K562 (cell line): ENCODE data around the gene INPPL1. TPM values are rescaled to one million over a fixed set of nuclear protein-coding genes. Genes with fewer than 3 reads are reported as not detected.
A peak's percentile ranks its signal among the peaks of the same experiment; 100 is the strongest.

ENCODE experiments used
- ATAC-seq: fragments of 200-7000 bp; cut with Tn5 transposase; 3 replicates; pipeline ENCODE4 v1.9.1; 2020; ENCODE audit warnings: moderate library complexity
- BruUV-seq: library from RNA; stranded (reverse); fragments of 400-500 nt; replicated peaks from 2 replicates; lab custom pipeline; 2021; lab: Mats Ljungman, UMichigan
- CTCF ChIA-PET: fragments of 300-600 bp; formaldehyde crosslinking; extraction: SDS; loops from one replicate; lab custom pipeline; 2021; ENCODE audit warnings: low intra/inter-chr PET ratio; lab: Yijun Ruan, JAX
- POLR2A ChIA-PET: fragments of 300-600, 350-650 bp; sonication (Branson Sonifier 250); formaldehyde crosslinking; extraction: SDS; loops from one replicate; lab custom pipeline; 2021; ENCODE audit warnings: antibody characterized with exemption, inconsistent platforms; lab: Yijun Ruan, JAX
- DNase-seq, 4 experiments: peaks; one replicate each; pipeline versions ENCODE4 v3.0.0 to v3.0.0-alpha.2; 2011 to 2018; ENCODE audit warnings: low spot score in 3 of 4, mixed read lengths in 3 of 4; ENCODE audit errors: extremely low read depth in 1 of 4
- FAIRE-seq: peaks from 2 replicates; lab custom pipeline; 2011; peaks lifted over from hg19 to GRCh38; lab: Jason Lieb, UNC
- H2AFZ ChIP-seq: 2 replicates; pipeline ENCODE4 v1.6.0; 2011; ENCODE audit warnings: low read depth, low read length, control low read depth, inconsistent platforms
- H3K27ac ChIP-seq: fragments of 200-600 bp; 3 replicates; pipeline ENCODE4 v1.8.0; 2011; ENCODE audit warnings: low read depth, mild to moderate bottlenecking, control low read depth, inconsistent platforms, low read length, moderate library complexity, mixed read lengths; ENCODE audit errors: extremely low read depth
- H3K27me3 ChIP-seq, 2 experiments: fragments of 300-600 bp in 1 of 2; 2 replicates in 1 of 2; 3 replicates in 1 of 2; pipeline versions ENCODE4 v1.6.0 to v1.8.0; 2011; ENCODE audit warnings: inconsistent platforms in 2 of 2, low read length in 2 of 2, mild to moderate bottlenecking in 1 of 2, mixed read lengths in 1 of 2, moderate library complexity in 1 of 2; ENCODE audit not compliant: control insufficient read depth in 2 of 2, insufficient read depth in 2 of 2
- H3K36me3 ChIP-seq: fragments of 300-600 bp; 3 replicates; pipeline ENCODE4 v1.8.0; 2011; ENCODE audit warnings: mild to moderate bottlenecking, low read length, inconsistent platforms; ENCODE audit not compliant: control insufficient read depth, insufficient read depth
- H3K4me1 ChIP-seq, 2 experiments: fragments of 200-600 bp in 1 of 2; replicated peaks in 1 of 2; 2 replicates in 1 of 2; 3 replicates in 1 of 2; pipeline versions ENCODE4 v1.5.1 to v1.8.0; 2011; ENCODE audit warnings: inconsistent platforms in 2 of 2, low read length in 2 of 2, mild to moderate bottlenecking in 1 of 2, mixed read lengths in 1 of 2, moderate library complexity in 1 of 2; ENCODE audit not compliant: control insufficient read depth in 2 of 2, insufficient read depth in 2 of 2
- H3K4me2 ChIP-seq: 2 replicates; pipeline ENCODE4 v1.6.1; 2011; ENCODE audit warnings: low read length, control low read depth, inconsistent platforms, mixed read lengths; ENCODE audit not compliant: insufficient read depth
- H3K4me3 ChIP-seq: fragments of 200-600 bp; sonication (generic), shearing (Covaris generic); 2 replicates; pipeline ENCODE4 v1.5.1; 2016; ENCODE audit warnings: control low read depth, inconsistent platforms
- H3K79me2 ChIP-seq: fragments of 200-600 bp; 3 replicates; pipeline ENCODE4 v1.8.0; 2011; ENCODE audit warnings: low read length, inconsistent platforms; ENCODE audit not compliant: control insufficient read depth, insufficient read depth
- H3K9ac ChIP-seq, 2 experiments: 2 replicates each; pipeline versions ENCODE4 v1.6.0 to v1.6.1; 2011; ENCODE audit warnings: low read depth in 2 of 2, low read length in 2 of 2, control low read depth in 1 of 2, inconsistent platforms in 1 of 2, mild to moderate bottlenecking in 1 of 2, mixed read lengths in 1 of 2; ENCODE audit not compliant: insufficient read depth in 1 of 2
- H3K9me1 ChIP-seq: one replicate; pipeline ENCODE4 v1.6.0; 2011; ENCODE audit warnings: inconsistent platforms, mild to moderate bottlenecking, low read length, moderate library complexity; ENCODE audit not compliant: control insufficient read depth, insufficient read depth
- H3K9me3 ChIP-seq: replicated peaks from 2 replicates; pipeline ENCODE4 v1.5.1; 2011; ENCODE audit warnings: low read depth, low read length, inconsistent platforms; ENCODE audit not compliant: control insufficient read depth, insufficient read depth
- H4K20me1 ChIP-seq: replicated peaks from 2 replicates; pipeline ENCODE4 v1.6.1; 2011; ENCODE audit warnings: low read length, inconsistent platforms, mixed read lengths; ENCODE audit not compliant: control insufficient read depth, insufficient read depth
- ZNF121 ChIP-seq: sonication (generic); formaldehyde crosslinking; conservative IDR thresholded peaks from 2 replicates; pipeline ENCODE4 v1.8.0; 2022; ENCODE audit warnings: missing genetic modification reagents
- WGBS: fragments of 100-300 bp; shearing (Covaris generic); methylation state at CpG from one replicate; pipeline ENCODE4 v1.1.6; 2016; ENCODE audit warnings: low coverage, mixed read lengths; ENCODE audit not compliant: insufficient coverage; ENCODE audit errors: missing lambda C conversion rate; 5-methylcytosine and 5-hydroxymethylcytosine counted together
- in situ Hi-C: fragments of 300-500 bp; cut with MboI; formaldehyde crosslinking; loops from 4 replicates; pipeline ENCODE4 v1.15.0; 2018; ENCODE audit warnings: inconsistent platforms, mixed read lengths
- intact Hi-C: fragments of 100-400 bp; cut with micrococcal nuclease; formaldehyde crosslinking; loops from 2 replicates; pipeline ENCODE4 v1.14.2; 2022
- polyA plus RNA-seq, 8 experiments: library from polyadenylated mRNA; depleted of rRNA in 4 of 8; stranded (reverse) in 5 of 8; unstranded in 3 of 8; fragments of >200 nt; fragmentation: Nextera tagmentation in 2 of 8; fragmentation: Illumina TruSeq in 1 of 8; extraction: Ambion mirVana in 2 of 8; extraction: Trizol in 1 of 8; gene quantifications; 2 replicates each; pipeline versions ENCODE4 v1.2.1 to v1.2.3, GENCODE V29; 2011 to 2014; ENCODE audit warnings: inconsistent platforms in 1 of 8, missing spikeins in 1 of 8
- total RNA-seq, 7 experiments: library from RNA; depleted of rRNA in 6 of 7; stranded (reverse); fragments of >200 nt in 6 of 7; fragmentation: Illumina TruSeq in 2 of 7; extraction: Trizol in 2 of 7; gene quantifications; 2 replicates each; pipeline versions ENCODE4 v1.2.1 to v1.2.3, GENCODE V29; 2011 to 2021; ENCODE audit warnings: low replicate concordance in 1 of 7
- TF ChIP-seq, protein P1 (sequence below), 2 experiments: fragments of 450-650 bp; formaldehyde crosslinking in 1 of 2; IDR thresholded peaks; 2 replicates each; pipeline versions ENCODE4 v1.4.0 to v1.6.1; 2014 to 2020; ENCODE audit warnings: mild to moderate bottlenecking in 2 of 2, borderline replicate concordance in 1 of 2, low read depth in 1 of 2

The INPPL1 gene
- total and polyA plus RNA-seq, 9 of the 15 experiments (the other 6 are each of a cell fraction or from before 2014, with no cell fraction given): 0.55 to 137 (median 61.6) TPM

DNA sequence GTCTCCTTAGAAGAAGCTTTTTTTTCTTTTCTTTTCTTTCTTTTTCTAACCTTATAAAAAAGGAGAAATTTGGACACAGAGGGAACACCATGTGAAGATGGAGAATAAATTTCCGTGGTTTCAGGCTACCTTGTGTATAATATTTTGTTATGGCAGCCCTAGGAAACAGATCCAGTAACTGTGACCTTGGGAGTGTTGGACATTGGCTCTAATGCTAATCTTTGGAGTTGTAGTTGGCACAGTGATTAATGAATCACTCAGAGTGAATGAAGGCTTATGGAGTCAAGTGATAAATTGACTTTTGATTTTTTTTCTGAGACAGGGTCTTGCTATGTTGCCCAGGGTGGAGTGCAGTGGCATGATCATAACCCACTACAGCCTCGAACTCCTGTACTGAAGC is 34.9 kb downstream of the INPPL1 start:
- Histone ChIP-seq H3K9me1 (no peaks in the 10 kb centered on the region), H3K9me3 (no peaks in the 10 kb centered on the region), H3K9ac (no peak overlapping the region)
- FAIRE-seq: no peak
- no TSS peak for BruUV-seq
- WGBS: 0% methylated on average over 2 of the region's 2 CpGs
- peak; percentile 45 for TF ChIP-seq ZNF121
- TF ChIP-seq, protein P1, sequence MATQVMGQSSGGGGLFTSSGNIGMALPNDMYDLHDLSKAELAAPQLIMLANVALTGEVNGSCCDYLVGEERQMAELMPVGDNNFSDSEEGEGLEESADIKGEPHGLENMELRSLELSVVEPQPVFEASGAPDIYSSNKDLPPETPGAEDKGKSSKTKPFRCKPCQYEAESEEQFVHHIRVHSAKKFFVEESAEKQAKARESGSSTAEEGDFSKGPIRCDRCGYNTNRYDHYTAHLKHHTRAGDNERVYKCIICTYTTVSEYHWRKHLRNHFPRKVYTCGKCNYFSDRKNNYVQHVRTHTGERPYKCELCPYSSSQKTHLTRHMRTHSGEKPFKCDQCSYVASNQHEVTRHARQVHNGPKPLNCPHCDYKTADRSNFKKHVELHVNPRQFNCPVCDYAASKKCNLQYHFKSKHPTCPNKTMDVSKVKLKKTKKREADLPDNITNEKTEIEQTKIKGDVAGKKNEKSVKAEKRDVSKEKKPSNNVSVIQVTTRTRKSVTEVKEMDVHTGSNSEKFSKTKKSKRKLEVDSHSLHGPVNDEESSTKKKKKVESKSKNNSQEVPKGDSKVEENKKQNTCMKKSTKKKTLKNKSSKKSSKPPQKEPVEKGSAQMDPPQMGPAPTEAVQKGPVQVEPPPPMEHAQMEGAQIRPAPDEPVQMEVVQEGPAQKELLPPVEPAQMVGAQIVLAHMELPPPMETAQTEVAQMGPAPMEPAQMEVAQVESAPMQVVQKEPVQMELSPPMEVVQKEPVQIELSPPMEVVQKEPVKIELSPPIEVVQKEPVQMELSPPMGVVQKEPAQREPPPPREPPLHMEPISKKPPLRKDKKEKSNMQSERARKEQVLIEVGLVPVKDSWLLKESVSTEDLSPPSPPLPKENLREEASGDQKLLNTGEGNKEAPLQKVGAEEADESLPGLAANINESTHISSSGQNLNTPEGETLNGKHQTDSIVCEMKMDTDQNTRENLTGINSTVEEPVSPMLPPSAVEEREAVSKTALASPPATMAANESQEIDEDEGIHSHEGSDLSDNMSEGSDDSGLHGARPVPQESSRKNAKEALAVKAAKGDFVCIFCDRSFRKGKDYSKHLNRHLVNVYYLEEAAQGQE (IDR thresholded peaks at IDR 0.05; ENCODE audit: borderline replicate concordance): no peak
- TF ChIP-seq, protein P1 (CRISPR knock-in tag; IDR thresholded peaks at IDR 0.05; ENCODE audit: low read depth): no peak
- TF ChIP-seq, all 486 proteins: peak for 1
- CTCF ChIA-PET: no interaction called here
- POLR2A ChIA-PET: interaction anchor here (0.6 kb wide), 1 partner anchor 29 kb away, joined by 3 read pairs; no protein-coding TSS in a partner anchor
- Histone ChIP-seq H2AFZ (no peak overlapping the region), H3K4me2 (no peak overlapping the region), H4K20me1 (no peaks in the 10 kb centered on the region), H3K4me3 (no peak overlapping the region), H3K4me1 (no peaks in the 10 kb centered on the region), H3K79me2 (no peaks in the 10 kb centered on the region), H3K27me3 (peaks cover 0 to 8% of the 10 kb centered on the region in 2 experiments; a peak in 3 of 5 replicates), H3K27ac (no peak overlapping the region), H3K36me3 (no peaks in the 10 kb centered on the region)
- in situ Hi-C loops: no loop called here
- no peak for DNase-seq
- ATAC-seq: no peak
- intact Hi-C loops: no loop called here
